ENCODE data around the gene ASB10.

Gene ASB10

DNA sequence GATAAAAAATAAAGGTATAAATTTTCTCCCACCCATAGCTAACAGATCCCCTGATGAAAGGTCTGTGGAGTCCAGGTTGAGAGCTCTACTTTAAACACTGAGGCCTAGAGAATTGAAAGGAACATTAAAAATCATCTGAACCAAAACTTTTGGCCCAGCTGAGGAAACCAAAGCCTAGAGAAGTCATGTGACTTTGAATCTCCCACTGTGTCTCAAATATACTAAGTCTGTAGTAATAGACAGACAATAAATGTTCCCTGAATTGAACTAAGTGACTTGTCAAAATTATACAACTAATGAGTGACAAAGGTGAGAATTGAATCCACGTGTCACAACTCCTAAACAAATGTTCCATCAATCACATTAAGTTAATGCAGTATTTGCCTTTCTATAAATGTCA lies 25.3 kb downstream of the ASB10 start:
- no peak for DNase-seq

DNA sequence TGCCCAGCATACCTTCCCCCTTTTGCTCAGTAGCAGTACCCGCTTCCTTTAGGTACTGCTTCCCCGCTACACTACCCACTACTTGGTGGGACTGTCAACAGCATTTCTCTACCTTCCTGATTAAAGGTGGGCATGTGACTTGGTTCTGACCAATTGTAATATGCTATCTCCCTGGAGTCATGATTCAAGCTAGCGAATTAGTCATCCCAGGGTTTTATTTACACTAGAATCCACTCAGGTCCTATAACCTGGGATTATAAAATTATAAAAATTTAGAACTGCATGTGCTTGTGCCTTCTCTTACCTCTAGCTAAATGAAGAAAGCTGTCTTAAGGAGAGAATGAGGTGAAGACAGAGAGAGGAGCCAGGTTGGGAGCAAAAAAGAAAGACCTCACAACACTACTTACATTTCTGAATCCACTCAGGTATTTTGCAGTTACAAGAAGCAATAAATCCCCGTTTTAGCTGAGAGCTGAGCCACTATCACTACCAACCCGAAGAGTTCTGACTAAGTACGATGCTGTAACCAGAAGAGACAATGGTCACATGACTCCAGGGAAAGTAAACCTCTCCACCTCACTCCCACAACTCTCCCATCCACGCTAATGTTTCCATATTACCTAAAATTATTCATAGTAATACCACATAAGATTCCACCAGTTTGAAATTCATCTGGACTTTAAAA lies 29.3 kb downstream of the ASB10 start:
- no peak for DNase-seq

DNA sequence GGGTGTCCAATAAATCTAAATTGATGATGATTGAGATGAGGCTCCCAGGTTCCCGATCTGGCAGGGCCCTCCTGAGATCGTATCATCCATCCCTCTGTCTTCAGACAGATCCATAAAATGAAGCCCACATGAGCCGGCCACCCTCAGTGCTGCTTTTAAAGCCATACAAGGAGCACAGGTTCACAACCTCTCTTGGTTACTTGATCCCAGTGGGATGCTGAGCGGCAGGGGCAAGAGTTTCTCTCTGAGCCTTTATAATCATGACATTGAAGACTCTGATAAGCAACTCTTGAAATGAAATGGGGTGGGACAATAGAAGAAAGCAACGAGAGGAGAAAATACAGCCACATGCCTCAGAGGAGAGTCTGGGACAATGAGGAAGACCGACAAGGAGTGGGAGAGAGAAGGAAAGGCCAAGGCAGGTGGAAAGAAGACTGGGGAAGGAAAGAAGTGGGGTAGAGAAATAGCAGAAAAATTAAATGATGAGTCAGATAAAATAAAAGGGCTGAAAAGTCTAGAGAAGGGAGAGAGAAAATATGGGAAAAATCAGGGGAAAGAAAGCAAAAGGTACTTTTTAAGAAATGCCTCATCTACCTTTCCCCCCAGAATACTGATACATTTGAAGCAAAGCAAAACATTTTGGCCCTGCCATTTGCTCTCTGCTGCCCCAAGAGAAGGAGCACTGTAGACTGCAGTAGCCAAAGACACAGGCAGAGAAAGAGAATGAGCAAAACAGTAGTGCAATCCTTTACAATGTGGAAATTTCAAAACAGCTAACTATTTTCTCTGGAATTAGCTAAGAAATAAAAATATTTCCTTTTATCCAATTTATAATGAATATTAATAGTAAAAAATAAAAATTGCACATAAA lies 34.2 kb downstream of the ASB10 start:
- DNase-seq = no peak

DNA sequence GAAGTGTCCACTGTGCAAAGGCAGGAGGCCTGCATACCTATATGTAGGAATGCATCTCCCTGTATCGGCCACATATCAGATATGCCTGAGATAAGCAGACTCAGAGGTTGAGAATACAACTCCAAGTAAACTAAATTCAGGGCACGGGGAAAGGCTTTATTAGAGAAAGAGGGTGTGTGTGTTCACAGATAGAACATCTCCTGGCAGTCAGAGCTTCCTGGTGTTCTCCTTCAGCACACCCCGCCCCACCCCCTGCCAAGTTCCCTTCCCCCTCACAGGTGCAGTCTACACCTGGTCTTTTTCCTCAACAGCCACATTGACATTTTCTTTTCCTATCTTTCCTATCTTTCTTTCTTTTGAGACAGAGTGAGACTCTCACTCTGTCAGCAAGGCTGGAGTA lies 36.7 kb downstream of the ASB10 start:
- no peak for DNase-seq

DNA sequence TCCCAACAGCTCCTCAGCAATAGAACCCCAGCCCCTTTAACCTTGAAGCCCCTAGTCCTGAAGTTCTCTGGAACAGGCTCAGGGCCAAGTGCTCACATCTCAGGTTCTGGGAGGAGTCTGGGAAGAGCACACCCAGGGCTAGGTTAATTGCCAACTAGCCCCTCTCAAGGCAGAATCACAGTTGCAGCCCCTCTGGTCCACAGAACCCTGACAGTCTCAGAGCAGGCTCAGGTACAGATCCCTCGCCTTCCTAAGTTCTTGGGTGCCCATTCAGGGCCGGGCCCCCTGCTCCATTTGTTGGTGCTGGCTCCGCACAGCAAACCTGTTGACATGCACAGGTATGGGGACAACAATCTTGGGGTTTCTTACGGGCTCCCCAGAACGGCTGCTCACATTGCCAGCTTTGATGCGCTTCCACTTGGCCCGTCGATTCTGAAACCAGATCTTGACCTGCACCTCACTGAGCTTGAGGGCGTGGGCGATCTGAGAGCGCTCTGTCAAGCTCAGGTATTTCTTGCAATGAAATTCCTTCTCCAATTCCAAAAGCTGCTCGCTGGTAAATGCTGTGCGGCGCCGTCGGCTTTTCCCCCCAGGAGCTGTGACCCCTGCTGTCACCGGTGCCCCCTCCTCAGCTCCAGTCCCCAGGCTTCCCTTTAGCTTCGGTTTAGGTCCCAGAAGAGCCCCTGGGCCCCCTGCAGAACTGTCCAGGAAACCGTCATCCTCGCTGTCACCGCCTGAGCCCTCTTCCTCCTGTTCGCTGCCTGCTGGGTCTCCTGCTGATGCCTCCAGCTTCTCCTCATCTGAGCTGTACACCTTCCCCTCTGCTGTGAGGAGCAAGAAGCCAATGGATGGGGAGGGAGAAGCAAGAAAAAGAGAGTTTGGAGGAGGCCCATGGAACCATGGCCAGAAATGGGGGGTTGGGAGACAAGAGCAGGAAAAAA lies 38.5 kb downstream of the ASB10 start:
- DNase-seq = no peak

DNA sequence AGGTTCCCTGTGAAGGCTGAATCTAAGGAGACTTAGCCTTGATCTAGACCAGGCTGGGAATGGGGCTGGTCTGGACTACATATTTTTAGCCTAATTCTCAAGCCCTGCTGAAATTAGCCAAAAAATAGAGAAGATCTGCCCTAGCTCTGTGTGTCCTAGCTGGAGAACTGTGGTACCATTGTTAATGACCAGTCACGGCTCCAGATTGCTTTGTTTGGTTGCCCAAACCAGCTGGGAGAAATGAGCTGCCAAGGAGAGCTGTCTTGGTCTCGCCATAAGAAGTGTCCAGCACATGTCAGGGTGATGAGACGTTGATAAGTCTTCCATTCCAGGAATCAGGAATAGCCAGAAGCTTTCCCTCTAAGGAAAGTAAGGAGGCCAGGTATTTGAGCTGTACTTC lies 40.3 kb downstream of the ASB10 start:
- no peak for DNase-seq

DNA sequence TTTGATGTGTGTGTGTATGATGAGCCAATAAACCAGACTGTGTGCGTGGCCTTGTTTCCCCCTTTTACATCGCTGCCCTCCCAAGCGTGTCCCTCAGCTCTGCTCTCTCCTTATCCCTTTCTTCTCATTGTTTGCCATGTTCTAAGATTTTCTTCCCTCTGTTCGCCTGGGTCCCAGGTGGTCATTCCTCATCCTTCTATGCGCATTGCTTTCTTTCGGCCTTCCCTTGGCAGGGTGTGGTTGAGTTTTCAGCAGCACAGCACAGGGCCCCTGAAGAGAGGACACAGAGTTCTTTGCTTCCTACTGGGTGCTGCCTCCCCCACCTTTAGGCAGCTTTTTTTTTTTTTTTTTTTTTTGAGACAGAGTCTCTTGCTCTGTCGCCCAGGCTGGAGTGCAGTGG lies 42.7 kb downstream of the ASB10 start:
- DNase-seq = no peak

DNA sequence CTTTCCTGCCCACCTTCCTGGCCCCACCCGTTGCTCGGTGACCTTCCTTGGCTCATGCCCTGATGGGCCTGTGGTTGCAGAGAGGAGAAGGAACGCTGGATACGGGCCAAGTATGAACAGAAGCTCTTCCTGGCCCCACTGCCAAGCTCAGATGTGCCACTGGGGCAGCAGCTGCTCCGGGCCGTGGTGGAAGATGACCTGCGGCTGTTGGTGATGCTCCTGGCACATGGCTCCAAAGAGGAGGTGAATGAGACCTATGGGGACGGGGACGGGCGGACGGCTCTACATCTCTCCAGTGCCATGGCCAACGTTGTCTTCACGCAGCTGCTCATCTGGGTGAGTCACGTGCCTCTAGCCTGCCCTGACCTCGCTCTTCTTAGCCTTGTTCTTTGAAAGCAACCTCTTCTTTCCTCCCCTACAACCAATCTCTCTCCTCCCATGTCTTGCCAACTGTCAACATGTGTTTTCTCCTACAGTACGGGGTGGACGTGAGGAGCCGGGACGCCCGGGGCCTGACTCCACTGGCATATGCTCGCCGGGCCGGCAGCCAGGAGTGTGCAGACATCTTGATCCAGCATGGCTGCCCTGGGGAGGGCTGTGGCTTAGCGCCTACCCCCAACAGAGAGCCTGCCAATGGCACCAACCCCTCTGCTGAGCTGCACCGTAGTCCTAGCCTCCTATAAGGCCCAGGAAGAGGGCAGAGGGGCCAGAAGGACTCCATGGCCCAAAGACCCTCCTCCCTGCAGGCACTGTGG lies 43.6 kb downstream of the ASB10 start:
- DNase-seq = no peak

DNA sequence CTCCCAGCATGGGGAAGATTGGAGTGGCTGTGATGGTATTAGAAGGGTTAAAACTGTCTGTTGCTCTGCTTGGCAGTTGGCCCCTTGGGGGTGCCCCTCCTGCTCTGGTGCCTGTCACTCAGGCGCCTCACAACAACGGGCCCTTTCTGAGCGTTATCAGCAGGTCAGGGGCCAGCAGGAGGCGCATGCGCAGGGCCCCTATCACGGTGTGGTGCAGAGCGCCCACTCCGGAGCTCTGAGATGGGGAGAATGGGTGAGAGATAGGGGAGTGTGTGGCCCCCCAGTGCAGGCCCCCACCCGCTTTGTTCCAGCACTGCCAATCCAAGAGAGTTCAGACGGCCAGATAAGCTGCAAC lies 44.4 kb downstream of the ASB10 start:
- DNase-seq = no peak

DNA sequence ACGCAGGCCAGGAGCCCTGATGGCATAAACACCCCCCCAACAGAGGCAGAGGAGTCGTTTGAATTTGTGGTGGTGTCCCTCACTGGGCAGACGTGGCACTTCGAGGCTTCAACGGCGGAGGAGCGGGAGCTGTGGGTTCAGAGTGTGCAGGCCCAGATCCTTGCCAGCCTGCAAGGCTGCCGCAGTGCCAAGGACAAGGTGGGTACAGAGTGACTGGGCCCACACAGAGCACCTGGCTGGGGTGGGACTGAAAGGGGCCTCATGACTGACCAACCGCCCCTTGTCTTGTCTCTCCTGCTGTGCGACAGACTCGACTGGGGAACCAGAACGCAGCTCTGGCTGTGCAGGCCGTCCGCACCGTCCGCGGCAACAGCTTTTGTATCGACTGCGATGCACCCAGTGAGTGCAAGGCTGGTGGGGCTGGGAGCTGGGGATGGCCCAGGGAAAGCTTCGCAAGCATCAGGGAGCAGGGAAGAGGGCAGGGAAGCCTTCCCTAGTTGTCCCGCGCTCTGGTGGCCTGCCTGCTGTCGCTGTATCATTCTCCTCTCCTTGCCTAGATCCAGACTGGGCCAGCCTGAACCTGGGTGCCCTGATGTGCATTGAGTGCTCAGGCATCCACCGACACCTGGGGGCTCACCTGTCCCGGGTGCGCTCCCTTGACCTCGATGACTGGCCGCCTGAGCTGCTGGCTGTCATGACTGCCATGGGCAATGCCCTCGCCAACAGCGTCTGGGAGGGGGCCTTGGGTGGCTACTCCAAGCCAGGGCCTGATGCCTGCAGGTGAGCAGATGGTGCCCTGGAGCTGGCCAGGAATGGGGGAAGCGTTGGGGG lies 45.0 kb downstream of the ASB10 start:
- DNase-seq = no peak

DNA sequence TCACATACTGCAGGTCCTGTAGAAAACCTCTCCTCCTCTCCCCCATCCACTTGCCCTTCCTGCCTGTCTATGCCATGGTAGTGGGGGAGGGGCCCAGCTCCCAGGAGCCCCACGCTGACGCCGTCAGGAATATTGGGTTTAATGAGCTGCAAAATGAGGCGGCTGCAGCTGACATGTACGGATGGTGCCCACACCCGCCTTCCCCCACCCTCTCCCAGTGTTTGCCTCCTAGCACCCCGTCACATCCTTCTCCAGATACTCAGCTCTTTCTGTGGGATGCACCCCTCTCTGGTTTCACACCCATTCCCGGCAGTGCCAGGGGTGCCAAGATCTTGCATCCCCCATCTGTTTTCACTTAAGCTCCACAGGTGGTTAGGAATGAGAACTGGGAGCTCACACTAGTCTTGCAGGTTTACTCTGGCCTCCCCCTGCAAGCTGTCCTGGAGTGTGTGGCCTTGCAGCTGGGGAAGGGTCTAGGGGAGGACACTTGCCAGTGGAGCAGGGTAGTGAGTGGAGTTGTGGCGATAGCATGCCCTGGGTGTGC lies 45.7 kb downstream of the ASB10 start:
- no peak for DNase-seq

DNA sequence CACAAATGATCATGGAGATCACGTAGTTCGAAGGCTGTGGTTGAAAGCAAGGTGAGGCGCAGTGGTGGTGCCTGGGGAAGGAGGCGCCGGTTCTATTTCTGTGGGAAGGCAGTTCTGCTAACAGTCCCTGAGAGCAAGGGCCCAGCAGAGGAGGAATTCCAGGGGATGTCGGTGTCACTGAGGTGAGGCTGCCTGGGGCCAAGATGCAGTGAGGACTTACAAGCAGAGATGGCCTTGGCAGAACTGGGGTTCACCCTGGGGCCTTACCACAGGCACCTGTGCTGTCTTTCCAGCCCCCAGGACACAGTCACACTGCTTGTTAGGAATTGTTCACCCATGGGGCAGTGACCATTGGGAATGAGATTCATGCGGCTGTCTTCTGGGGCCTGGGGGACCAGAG lies 46.2 kb downstream of the ASB10 start:
- DNase-seq = no peak

DNA sequence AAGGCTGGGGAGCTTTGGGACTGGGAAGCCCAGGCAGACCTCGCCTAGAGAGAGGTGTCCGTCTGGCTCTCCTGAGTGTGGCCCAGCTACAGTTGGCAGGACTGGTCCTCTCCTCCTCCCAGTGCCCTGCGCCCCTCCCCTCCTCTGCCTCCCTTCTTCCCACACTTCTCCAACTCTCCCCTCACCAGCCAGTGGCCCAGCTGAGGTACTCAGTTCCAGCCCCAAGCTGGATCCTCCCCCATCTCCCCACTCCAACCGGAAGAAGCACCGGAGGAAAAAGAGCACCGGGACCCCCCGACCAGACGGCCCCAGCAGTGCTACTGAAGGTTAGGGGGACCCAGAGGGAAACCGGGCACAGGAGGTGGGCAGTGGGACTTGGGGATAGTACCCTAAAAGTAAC lies 47.3 kb downstream of the ASB10 start:
- DNase-seq = no peak

DNA sequence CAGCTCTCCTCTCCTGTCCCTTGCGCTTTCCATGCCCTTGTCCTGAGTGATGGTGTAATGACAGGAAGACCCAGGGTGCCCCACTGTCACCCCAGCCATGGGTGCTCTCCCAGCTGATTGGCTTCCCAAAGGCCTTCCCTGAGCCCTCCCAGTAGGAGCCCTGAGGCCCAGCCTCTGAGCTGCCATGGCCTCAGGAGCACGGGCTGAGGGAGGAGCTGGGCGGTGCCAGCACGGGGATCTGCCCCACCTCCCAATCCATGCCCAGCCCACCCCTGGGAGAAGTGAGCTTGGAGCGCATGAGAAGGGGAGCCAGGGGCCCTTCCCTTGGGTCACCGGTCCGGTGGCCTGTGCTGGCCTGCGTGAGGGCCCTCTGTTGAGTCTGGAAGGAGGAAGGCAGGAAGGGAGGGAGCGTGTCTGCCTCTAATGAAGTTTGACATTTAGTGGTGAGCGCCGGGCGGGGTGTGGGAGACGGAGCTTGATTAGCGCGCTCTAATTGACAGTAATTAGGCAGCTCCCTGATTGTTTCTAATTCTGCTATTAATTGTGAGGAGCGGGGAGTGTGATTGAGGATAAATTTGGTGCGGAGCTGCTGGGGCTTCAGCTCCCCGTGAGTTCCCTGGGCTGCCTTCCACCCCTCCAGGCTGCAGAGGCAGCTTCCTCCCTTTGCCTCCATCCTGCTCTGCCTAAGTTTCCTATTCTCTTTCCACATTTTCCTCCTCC lies 47.8 kb downstream of the ASB10 start:
- DNase-seq = no peak

DNA sequence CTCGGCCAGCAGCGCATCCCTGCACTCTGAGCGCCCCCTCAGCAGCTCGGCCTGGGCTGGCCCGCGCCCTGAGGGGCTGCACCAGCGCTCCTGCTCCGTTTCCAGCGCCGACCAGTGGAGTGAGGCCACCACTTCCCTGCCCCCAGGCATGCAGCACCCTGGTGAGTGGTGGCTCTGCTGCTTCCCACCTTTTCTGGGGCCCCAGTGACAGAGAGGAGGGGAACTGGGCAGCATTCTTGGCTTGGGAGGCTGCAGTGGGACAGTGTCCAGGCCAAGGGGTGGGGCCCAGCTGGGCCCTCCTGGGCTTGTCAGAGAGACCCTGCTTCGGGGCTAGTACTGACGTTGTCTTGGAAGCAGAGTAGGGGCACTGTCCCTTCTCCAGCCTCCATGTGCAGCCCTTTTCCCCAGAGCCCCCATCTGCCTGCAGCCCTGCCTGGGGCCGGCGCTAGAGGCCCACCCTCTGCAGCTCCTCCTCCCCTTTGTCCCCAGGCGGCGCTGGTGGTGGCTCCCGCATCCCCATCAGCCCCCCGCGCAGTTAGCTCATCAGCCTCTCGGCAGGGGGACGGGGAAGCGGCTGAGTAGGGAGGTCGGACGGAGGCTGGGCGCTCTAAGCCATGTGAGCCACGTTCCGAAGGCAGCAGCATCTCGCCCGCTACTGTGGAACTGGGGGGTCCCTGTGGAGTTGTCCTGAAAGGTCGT lies 48.7 kb downstream of the ASB10 start:
- no peak for DNase-seq

DNA sequence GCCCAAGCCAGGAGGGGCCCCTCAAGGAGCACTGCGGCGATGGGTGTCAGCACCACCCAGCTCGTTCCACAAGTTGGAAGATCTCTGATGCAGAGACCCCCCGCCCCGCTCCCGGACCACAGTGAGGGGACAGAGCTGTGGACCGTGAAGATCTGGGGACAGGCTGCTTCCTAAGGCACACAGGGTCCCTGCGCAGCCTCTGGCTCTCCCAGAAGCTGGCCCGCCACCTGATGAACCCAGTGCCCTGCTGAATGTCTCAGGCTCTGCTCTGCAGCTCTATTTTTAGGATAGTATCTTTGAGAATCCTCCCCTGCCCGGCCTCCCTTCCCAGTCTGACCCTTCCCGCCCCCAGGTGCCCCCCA lies 49.3 kb downstream of the ASB10 start:
- DNase-seq = no peak

DNA sequence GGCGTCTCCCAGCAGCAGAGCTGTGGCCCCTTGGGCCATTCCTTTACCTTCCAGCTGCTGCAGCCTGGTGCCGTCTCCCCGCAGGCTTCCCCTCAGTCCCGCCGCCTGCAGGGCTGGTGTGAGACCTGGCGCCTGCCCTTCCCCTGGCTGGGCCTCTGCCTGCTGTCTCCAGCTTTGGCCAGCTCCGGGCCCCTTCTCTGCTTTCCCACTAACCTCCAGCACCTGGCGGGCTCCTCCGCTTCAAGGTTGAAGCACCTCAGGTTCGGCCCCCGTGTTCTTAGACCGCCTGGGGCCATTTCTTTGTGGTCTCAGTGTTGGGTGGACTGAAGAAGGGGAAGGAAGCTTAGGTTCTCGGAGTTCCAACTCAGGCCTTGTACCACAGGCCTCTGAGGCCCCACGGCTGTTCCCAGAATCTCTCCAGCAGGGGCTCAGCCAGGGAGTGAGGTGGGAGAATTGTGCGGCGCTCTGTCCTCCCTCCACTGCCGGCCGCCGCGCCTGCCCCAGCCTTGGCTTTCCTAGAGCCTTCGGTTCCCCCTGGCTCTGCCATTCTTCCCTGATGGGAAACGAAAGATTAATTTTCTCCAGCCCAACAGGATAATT lies 49.9 kb downstream of the ASB10 start:
- DNase-seq = no peak

DNA sequence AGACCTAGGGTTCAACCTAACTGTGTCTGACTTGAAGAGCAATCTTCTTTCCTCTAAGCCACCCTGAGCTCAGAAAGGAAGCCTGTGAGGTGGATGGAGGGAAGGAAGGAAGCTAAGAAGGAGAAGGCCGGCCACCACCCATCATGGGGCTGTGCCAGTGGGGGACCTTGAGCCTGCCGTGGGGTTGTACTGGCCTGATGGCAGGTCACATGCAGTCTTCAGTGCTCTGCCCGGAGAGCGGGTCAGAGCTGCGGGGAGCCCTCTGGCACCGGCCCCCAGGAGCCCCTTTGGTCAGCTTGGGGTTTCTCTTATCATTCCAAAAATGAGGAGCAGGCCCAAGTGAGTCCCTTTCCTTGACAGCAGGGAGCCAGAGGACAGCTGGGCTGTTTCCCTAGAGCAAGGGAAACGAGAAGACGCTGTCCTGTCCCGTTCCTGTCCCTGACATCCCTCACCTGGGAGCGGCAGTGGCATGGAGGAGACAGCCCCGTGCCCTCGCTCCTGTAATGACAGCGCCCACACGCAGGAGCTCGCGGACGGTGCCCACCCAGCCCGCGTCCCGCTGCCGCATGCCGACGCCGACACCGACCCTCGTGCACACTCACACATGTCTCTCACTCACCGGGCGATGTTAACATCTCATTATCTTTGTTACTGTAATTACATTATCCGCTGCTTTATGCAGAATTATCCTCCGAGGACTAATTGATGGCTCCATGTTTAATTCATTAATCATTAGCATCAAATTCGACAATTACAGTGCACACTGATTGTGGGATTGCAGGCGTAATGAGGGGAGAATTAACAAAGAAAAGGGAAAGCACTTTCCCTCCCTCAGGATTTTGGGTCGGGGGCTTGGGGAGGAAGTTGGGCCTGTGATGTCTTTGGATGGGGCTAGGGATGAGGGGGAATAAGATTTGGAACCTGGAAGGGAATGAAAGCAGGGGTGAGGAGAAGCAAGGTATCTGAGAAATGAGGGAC lies 50.9 kb downstream of the ASB10 start:
- DNase-seq = no peak

DNA sequence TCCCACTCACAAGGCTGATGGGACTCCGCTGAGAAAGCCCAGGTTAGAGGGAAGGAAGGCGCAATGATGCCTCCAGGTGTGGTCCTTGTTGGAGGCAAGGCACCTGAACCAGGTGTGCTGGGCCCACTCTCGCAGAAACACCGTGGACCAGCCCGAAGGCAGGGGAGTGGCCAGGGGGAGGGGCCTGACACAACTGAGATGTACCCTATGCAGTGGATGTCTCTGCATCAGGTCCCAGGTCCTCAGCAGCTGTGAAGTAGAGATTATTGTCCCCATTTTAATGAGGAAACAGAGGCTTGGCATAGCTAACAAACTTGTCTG lies 51.6 kb downstream of the ASB10 start:
- DNase-seq = no peak
